HK-2 (cell line): Measurements from ENCODE around the gene LRRTM2.
"Not testable (repeated sequence)": the region's sequence is repeated elsewhere in the genome, so short reads cannot be mapped to it uniquely, and the experiment has no call there.

Source experiments
- DNase-seq: peaks from one replicate; pipeline ENCODE4 v3.0.0-alpha.2; 2018; ENCODE audit not compliant: unreplicated experiment

LRRTM2 gene

DNA sequence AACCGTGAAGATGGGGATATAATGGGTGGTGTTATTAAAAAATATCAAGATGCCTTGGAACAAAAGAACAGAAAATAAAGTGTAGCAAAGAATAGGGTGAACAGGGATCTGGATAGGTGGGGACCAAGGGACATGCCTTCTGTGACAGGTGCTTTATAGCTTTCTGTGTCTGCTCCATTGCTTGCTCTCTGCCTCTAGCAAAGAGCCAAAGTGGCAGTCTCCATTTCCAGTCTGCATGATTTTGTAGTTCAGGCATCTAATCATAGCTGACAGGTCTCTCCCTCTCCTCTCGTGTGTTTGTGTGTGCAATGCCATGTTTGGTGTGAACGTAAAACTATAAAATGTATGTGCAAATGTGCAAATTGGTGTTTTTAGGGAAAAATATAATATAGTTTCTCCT lies 35.0 kb downstream of the LRRTM2 start:
- no peak for DNase-seq

DNA sequence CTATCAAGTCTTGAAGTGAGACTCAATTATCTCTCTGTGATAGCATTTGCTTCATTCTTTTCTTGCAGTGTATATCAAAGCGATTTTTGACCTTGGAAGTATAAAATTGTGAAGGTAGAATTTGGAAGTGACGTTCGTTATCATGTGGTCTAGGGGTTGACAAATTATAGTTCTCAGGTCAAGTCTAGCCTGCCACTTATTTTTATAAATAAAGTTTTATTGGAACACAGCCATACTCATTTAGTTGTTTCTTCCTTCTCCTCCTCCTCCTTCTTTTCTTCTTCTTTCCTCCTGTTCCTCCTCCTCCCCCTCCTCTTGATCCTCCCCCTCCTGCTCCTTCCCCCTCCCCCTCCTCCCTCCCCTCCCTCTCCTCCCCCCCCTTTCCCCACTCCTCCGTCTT lies 38.0 kb downstream of the LRRTM2 start:
- no peak for DNase-seq

DNA sequence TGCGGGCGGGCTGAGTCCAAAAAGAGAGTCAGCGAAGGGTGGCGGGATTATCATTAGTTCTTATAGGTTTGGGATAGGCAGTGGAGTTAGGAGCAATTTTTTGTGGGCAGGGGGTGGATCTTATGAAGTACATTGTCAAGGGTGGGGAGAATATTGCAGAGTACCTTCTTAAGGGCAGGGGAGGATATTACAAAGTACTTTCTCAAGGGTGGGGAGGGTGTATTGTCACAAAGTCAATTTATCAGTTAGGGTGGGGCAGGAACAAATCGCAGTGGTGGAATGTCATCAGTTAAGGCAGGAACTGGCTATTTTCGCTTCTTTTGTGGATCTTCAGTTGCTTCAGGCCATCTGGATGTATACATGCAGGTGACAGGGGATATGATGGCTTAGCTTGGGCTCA lies 40.3 kb downstream of the LRRTM2 start:
- DNase-seq: not testable (repeated sequence)

DNA sequence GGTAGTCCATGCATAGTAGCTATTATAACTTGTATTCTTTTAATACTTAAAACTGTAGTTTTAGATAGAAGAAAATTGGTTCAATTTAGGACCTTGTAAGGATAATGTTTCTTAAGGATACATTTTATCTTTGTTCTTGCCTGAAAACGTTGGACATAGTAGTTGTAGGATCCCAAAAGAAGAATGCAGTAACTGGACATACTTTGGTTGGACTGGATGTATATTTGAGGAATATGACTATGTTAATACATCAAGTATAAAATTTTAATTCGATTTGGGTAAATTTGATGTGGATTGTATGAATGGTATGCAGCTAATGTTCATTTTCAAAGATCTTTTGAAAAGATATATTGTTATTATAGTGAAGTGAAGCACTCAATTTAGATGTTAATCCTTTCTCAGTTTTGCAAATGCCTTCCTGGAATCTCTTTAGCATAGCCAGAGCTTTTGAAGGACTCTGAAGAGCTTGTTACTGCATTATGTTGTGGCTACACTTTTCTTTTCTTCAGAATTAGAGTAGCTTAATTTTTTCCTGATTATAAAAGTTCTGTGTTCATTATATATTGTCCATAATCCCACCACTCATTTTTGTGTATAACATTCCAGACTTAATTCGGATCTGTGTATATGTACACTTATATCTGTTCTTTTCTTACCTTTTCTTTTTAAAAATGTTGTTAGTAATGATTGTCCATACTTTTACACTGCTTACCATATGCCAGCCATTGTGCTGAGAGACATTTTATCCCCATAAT lies 41.2 kb downstream of the LRRTM2 start:
- DNase-seq: no peak

DNA sequence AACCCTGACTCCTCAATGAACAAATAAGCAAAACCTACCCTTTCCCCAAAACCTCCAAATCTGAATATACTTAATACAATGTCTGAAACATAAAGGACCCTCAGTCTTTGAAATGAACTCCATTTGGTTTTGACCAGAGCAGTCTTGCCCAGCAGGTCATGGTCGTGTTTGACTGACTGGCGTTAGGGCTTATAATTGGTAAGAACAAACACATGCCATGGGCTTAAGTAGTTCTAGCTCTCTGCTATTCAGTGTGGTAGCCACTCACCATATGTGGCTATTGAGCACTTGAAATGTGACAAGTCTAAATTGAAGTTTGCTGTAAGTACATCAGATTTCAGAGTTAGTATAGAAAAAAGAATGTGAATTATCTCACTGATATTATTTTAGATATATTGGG lies 42.1 kb downstream of the LRRTM2 start:
- no peak for DNase-seq

DNA sequence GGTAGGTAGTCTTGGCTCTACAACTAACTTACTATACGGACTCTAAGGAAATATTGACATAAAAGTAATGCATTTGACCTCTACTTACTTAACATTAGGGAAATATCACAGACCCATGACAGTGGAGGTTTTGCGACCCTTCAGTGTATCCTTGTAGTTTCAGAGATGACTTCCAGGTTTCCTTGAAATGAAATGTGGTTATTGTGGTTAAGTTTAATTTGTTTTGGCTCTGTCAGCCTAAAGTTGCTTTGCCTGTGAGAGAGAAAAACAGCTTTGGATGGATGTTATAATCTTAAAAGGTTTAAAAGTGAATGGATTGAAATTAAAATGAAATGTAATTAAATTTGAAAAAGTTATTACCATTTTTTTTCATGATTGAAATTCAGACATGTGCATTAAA lies 42.9 kb downstream of the LRRTM2 start:
- DNase-seq: no peak

DNA sequence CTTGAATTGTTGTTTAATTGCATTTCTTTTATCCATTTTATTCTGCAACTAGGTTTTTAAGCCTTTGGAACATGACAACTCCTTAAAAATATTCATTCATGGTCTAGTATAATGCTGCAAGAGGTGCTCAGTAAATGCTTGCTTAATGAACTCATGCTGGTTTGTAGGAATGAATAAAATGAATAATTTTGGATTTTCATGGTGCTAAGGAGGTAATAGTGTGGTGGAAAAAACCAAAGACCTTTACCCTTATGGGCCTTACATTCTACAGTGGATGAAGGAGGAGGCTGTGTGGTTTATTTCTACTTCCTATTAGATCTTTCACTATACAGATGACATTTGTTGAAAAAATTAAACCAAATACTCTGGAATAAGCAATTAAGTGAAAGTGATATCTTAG lies 43.4 kb downstream of the LRRTM2 start:
- DNase-seq: no peak

DNA sequence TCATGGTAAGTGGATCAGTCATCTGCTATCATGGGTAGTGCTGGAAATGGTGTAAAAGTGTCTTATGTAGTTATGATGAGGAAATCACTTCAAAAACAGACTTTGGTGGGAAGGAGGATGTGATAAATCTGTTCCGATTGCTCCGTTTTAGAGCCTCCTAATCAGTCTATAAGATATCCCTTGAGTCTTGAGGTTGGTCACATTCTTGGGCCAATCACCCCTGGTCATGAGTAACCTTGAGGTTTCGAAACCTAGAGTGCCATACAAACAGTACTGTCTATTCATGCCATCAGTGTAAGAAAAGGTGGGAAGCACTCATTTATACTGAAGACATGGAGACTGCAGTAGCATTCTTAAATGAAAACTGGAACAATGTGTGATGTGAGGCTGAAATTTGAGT lies 45.8 kb downstream of the LRRTM2 start:
- no peak for DNase-seq

DNA sequence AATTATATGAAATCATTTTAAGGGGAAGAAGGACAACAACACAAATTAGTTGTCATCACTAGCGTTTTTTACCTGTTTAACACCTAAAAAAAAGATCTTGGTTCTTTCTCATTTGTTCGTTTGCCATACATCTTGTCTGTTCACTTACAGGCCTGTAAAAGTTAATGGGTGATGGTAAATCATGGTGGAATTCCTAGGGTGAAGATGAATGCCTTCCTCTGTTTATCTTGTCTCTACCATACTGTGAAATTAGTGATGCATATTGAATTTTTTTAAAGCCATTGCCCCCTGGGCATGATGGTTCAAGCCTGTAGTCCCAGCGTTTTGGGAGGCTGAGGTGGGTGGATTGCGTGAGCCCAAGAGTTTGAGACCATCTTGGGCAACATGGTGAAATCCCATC lies 46.6 kb downstream of the LRRTM2 start:
- DNase-seq: no peak

DNA sequence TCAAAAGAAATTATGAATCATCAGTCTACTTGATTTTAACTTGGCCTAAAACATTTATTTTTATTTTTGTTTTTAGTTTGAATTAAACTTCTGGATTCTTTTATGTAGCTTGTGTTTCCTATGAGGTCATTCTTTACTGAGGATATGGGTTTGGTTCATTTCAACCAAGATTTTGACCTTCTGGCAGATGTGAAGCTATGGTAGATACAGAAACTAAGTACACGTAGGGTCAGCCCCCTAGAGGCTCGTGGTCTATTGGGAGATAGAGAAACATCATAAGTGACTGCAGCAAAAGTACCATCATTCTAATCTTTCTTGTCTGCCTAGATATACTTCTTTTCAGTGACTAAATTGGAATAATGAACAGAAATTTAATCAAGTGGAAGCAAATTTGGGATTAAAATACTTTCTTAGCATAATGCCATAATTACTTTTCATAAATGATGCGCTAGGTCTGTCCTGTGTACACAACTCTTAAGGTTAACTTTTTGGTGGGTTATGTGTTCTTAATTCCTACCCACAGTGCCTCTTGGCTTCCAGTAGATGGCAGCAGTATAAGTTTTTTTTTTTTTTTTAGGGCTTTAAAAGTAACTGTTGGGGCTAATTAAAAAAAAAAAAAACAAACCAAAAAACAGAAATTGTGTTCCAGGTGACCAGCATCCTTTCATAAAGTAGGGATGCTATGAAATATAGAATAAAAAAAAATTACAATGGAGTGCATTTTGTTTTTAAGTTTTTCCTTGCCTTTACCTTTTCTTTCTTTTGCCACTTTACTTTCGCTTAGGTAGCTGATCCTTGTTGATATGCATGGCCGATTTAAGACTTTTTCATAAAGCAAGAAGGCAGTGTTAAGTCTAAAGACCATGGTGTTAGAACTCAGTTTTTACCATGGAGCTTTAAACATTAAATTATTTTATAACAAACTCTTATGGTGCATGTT lies 49.9 kb downstream of the LRRTM2 start:
- DNase-seq: no peak

DNA sequence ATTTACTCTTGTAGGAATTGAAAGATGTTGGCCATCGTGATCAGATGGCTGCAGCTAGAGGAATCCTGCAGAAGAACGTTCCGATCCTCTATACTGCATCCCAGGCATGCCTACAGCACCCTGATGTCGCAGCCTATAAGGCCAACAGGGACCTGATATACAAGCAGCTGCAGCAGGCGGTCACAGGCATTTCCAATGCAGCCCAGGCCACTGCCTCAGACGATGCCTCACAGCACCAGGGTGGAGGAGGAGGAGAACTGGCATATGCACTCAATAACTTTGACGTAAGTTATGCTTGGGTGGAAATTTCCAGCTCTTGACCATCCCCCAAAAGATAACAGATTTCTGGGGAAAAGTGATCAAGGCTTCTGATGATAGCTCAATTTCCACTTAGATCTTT lies 50.6 kb downstream of the LRRTM2 start:
- DNase-seq: no peak

DNA sequence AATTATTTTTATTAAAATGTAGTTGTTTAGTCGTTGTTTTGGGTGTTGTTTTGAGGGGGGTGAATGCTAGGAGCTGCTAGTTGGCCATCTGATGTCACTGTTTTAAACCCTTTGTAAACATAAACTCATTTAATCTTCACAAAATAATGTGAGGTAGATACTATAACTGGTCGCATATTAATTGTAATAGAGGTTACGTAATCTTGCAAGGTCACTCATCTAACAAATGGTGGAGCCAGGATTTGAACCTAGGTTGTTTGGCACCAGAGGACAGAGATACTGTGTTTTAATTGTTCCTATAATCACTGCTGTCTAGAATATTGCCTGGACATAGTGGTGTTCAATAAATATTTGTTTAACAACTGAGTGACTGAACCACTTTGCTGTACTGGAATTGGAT lies 54.4 kb downstream of the LRRTM2 start:
- no peak for DNase-seq

DNA sequence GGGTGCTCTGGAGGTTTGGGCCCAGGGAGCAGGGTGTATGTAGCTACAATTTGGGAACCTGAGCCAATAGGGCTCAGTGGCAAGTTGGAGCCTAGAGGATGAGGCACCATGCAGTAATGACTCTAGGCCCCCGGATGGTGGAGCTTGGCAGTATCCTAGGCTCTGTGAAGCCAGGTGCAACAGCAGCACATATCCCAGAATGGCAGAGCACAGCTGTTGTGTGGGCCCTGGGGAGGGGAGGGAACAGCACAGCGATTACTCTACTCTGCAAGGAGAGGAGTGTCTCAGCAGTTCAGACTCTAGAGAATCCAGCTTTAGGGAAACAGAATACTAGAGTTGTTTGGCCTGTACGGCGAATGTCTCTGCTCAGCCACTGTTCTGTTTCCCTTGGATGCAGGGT lies 56.1 kb downstream of the LRRTM2 start:
- no peak for DNase-seq
